NCI-H446 treated with DMSO at 0.1 percent for 48 hours (cell line): ENCODE results near the gene KAZN.

Source experiments
- DNase-seq: peaks from one replicate; lab custom pipeline; 2025; lab: John Stamatoyannopoulos, UW

KAZN gene

DNA sequence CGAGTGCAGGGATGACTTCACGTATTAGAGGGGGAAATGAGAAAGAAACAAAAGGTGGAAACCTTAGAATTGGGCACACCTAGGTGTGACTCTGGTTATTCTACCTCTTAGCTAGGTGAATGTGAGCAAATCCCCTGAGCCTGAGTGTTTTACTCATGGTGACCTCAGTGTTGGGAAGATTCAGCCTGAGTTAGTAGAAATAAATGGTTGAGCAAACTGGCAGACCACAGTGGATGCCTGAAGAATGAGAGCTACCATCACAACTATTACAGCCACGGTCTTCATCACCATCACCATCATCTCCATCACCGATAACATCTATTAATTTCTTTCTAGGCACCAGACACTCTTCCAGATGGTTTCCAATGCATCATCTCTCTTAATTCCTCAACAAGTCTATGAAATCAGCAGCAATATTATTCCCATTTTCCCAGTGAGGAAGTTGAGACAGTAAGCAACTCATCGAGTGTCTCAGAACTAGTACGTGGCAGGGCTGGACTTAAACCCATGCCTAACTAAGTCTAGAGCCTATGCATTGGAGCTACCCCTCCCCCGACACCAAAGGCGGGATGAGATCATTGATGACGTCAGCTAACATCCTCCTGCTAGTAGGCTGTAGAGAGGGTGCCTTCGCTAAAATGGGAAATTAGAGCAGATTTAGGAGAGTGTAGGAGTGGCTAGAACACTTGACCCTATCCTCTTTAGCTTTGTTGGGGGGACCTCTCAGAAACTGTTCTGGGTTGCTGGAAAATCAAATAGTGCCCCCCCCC is 7.9 kb upstream of the KAZN start:
- no peak for DNase-seq

DNA sequence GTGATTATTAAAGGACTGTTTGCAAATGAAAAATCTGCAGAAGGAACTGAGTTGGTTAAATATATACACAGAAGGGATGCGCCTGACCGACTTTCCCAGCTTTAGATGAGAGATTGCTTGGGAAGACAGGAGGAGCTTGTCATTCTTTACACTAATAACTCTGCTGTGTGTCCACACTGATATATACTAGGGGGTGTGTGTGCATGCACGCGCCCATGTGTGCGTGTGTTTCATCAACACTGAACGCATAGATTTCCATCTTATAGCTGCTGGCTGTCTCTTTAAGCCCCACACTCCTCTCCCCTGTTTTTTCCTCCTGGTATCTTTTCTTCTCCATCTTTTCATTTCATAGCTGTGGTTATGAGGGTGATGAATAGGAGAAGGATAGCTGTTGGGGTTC is 6.9 kb upstream of the KAZN start:
- no peak for DNase-seq

- no peak for DNase-seq
These were observed 6.4 kb upstream of the KAZN start for GRCh38 chr1:14592004-14592631.

- no peak for DNase-seq
These were observed 5.2 kb upstream of the KAZN start for GRCh38 chr1:14593302-14593701.

DNA sequence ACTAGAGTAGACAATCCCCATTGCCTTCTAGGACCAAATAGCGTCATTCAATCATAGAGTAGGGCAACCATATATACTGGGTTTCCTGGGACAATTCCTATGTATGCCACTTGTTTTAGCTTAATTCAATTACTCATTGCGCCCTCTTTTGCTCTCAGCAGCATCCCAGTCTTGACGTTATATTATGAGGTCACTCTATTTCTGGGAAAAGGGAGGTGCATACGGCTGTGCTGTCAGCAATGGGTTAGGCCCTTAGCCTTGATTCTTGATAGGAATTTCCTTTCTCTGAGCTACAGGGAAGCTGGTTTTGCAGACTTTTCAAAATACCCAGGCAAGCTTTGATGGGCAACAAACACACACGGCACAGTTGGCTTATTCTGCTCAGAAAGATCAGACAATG is 4.4 kb upstream of the KAZN start:
- DNase-seq = no peak

GRCh38 chr1:14596591-14596990 is 1.9 kb upstream of the KAZN start:
- no peak for DNase-seq

GRCh38 chr1:14597343-14598006 is 1.0 kb upstream of the KAZN start:
- no peak for DNase-seq

- DNase-seq = no peak
These were observed 433 bp upstream of the KAZN start for GRCh38 chr1:14598007-14598497.

DNA sequence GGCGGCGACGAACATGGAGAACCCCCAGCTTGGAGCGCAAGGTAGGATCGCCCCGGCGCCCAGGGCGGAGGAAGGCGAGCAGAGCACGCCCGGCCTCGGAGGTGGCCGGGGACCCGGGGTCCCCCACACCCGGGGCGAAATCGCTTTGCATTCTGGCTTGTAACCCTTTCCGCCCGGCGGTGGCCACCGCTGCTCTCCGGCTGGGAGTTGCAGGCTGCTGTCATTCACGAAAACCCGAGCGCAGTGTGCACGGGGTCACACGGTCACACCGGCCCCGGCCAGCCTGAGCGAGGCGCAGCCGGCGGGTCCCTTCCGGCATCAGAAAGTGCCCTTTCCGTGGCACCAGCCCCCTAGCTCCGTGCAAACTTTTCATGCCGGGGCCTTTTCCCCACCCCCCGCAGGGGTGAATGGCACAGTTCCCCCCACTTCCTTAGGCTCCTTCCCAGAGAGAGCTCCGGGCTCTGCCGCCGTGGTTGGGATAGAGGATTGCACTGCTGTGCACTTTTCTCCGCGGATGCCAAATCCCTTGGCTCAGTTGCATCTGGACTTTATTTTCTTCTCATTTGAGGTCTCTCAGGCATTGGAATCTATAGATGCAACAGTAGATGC is 802 bp downstream of the KAZN start:
- no peak for DNase-seq

GRCh38 chr1:14599800-14600199 is 1.3 kb downstream of the KAZN start:
- DNase-seq = no peak

- no peak for DNase-seq
These were observed 2.1 kb downstream of the KAZN start for GRCh38 chr1:14600405-14601112.

DNA sequence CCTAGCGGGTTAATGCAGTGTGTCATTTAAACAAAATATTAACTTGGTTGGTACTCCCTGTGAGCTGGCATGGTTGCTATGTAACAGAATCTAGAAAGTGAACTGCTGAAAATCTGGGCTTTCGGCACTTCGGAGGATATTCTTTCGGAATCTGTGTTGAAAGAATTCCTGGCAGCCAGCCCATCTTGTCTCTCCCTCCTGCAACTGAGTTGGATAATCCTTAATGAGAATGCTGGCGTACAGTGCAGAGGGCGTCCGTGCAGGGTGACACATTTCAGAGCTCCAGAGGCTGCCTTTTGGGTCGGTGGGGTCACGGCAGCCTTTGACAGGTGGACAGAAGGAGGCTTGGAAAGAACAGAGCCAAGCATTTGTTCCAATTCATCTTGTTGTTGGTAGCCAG is 3.7 kb downstream of the KAZN start:
- DNase-seq = no peak

GRCh38 chr1:14603645-14604044 is 5.2 kb downstream of the KAZN start:
- no peak for DNase-seq

DNA sequence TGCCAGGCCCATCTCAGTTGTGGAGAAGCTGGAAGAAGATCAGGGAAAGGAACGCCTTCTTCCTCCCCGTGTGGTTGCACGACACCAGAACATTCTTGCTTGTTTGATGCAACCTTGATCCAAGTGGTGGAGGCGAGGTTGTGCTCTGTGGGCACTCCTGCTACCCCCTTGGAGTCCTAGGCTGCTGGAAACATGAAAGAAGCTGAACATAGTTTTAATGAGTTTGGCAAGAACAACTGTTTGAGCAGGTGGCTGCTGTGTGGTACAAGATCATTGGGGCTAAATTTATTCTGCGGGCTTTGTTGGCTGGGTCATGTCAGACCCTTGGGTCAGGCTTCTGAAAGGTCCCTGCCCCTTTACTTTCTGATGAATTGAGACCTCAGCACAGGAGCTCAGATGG is 5.9 kb downstream of the KAZN start:
- DNase-seq = no peak

DNA sequence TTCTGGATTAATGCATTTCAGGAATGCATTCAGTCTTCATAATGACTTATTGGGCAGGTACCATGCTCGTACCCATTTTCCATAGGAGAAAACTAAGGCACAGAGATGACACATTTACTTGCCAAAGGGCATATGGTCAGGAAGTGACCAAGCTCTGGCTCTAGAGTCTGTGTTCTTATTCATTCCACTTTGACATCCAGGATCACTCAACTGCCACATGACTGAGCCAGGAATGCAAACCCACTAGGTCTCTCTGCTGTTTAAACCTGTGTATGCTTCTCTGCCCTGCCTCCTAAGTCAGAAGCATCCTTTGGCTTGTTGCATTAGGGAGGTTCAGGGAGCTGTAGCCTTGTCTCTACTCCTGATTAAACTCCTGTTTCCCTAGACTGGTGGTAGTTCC is 7.5 kb downstream of the KAZN start:
- DNase-seq = no peak

DNA sequence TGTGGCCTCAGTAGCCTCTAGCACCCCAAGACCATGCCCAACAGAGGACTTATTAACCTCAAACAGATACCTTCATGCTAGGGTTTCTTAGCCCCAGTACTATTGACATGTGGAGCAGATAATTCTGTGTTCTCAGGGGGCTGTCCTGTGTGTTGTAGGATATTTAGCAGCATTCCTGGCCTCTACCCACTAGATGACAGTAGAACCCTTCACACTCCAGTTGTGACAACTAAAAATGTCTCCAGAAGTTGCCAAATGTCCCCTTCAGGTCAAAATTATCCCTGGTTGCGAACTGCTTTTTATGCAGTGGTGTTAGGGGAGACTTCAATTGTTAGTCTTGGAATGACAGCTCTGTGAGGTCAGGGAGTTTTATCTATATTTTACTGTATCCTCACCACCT is 8.1 kb downstream of the KAZN start:
- no peak for DNase-seq

DNA sequence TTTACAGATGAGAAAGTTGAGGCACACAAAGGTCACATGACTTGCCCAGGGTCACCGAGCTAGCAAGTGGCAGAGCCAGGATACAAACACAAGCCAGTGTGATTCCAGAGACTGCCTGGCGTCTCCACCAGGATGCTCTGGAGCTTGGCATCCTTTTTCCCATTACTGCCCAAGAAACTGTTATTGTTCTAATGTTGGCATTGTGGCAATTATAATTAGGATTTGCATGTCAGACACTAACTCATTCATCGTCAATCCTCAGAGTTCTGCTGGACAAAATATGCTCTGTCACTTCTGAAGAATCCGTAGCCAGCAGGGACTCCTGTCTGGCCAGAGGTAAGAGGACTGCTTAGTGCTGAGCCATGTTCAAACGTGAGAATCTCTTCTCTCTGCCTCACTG is 8.8 kb downstream of the KAZN start:
- no peak for DNase-seq

DNA sequence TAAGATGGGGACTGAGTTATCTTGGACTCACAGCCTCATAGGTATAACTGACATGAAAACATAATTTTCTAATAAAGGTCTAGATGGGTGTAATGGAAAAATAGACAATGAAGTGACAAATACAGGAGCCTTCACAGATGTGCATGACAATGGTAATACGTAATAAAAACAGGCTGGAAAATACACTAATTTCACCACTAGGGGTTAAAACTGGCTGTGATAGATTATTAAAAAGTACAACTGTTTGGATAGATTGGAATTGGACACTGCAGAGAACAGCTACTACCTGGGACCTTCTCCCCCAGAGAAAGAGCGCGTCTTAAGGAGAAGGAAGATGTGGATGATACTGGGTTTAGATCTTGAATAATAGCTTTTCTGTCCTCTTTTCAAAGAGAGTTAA is 9.8 kb downstream of the KAZN start:
- no peak for DNase-seq

DNA sequence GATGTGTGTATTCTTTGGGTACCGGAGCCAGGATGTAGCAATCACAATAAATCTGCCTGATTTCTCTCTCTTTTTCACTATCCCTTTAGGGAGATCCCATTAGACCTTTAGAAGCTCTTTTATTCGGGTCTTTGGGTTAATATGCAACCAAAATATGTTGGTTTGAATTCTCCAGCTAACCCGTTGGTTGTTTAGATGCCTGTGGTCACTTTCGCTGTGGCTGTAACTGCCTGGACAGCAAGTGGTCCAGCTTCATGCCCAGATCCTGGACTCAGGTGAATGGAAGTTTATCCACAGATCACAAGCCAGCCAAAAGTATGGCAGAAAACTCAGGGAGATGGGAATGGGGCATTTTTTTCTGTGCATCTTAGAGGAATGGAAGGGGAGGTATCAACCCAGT is 12.3 kb downstream of the KAZN start:
- DNase-seq = no peak

DNA sequence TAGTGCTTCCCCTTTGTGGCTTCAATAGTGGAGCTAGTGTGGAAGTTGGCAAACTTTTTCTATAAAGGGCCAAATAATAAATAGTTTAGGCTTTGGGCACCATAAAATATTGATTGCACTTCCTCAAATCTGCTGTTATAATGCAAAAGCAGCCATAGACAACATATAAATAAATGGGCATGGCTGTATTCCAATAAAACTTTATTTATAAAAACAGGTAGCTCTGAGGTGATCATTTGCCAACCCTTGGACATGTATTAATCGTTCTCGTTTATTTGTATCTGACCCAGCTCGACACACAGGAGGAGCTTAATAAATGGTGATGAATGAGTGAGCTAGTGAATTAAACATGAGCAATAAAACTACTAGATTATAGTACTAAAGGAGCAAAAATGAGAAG is 13.3 kb downstream of the KAZN start:
- no peak for DNase-seq

DNA sequence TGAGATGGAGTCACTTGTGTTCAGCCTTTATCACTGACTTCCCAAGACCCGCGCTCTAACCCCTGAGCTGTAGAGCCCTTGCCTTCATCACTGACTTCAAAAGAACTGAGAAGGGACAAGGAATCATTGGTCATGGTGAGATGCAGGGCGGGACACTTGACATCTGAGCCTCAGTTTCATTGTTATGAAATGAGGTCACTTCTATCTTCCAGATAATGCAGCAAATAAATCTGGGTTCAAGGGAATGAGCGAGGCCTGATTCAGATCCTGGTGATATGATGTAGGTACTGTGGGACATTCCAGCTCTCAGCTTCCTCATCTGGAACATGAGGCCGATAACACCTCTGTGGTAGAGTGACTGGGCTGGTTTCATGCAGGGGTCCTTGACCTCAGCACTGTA is 13.8 kb downstream of the KAZN start:
- DNase-seq = no peak

DNA sequence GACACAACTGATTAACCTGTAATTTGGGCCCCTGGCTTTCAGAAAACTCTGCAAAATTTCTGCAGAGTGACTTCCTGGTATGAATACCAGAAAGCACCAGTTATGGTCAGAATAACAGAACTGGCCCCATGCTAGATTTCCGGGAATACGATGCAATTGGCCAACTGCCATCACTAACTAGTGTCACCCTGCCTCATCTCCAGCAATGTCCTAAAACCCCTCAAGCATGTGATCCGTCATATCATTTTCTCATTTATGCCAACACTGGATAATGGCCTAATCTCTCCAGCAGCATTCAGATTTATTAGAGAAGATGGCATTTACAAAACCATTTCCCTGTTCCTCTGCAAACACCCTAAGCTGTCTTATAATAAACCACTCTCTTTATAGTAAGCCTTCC is 15.4 kb downstream of the KAZN start:
- DNase-seq = no peak
